NB4 (cell line): ENCODE measurements around the gene CLIP4.

ENCODE experiments used
- MAX ChIP-seq: IDR thresholded peaks from 2 replicates; pipeline ENCODE4 v1.6.1; 2011; ENCODE audit warnings: low read depth, low read length
- MYC ChIP-seq: IDR thresholded peaks from 2 replicates; pipeline ENCODE4 v1.6.1; 2011; ENCODE audit warnings: low read depth, low read length
- POLR2A ChIP-seq: IDR thresholded peaks from 2 replicates; pipeline ENCODE4 v1.6.1; 2011; ENCODE audit warnings: mild to moderate bottlenecking; ENCODE audit not compliant: insufficient read length; ENCODE audit errors: extremely low read depth
- TF ChIP-seq, protein P1 (sequence below): IDR thresholded peaks from one replicate; pipeline ENCODE4 v1.5.1; 2012; ENCODE audit warnings: low read depth, low read length

GRCh38 chr2:29155578-29155977 lies 40.4 kb downstream of the CLIP4 start:
- TF ChIP-seq, protein P1, sequence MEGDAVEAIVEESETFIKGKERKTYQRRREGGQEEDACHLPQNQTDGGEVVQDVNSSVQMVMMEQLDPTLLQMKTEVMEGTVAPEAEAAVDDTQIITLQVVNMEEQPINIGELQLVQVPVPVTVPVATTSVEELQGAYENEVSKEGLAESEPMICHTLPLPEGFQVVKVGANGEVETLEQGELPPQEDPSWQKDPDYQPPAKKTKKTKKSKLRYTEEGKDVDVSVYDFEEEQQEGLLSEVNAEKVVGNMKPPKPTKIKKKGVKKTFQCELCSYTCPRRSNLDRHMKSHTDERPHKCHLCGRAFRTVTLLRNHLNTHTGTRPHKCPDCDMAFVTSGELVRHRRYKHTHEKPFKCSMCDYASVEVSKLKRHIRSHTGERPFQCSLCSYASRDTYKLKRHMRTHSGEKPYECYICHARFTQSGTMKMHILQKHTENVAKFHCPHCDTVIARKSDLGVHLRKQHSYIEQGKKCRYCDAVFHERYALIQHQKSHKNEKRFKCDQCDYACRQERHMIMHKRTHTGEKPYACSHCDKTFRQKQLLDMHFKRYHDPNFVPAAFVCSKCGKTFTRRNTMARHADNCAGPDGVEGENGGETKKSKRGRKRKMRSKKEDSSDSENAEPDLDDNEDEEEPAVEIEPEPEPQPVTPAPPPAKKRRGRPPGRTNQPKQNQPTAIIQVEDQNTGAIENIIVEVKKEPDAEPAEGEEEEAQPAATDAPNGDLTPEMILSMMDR: no peak
- no peak for TF ChIP-seq MAX
- TF ChIP-seq POLR2A: no peak
- no peak for TF ChIP-seq MYC
